Stimulated activated naive CD4-positive, alpha-beta T cell treated with Interleukin-2 at 50 U/mL for 16 hours (primary cell): ENCODE data around the gene PXMP4.
A peak's percentile ranks its signal among the peaks of the same experiment; 100 is the strongest.
"Not testable (repeated sequence)": the region's sequence is repeated elsewhere in the genome, so short reads cannot be mapped to it uniquely, and the experiment has no call there.

Source experiments
- DNase-seq: peaks from one replicate; lab custom pipeline; 2025; lab: John Stamatoyannopoulos, UW

PXMP4 gene, protein sequence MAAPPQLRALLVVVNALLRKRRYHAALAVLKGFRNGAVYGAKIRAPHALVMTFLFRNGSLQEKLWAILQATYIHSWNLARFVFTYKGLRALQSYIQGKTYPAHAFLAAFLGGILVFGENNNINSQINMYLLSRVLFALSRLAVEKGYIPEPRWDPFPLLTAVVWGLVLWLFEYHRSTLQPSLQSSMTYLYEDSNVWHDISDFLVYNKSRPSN

DNA sequence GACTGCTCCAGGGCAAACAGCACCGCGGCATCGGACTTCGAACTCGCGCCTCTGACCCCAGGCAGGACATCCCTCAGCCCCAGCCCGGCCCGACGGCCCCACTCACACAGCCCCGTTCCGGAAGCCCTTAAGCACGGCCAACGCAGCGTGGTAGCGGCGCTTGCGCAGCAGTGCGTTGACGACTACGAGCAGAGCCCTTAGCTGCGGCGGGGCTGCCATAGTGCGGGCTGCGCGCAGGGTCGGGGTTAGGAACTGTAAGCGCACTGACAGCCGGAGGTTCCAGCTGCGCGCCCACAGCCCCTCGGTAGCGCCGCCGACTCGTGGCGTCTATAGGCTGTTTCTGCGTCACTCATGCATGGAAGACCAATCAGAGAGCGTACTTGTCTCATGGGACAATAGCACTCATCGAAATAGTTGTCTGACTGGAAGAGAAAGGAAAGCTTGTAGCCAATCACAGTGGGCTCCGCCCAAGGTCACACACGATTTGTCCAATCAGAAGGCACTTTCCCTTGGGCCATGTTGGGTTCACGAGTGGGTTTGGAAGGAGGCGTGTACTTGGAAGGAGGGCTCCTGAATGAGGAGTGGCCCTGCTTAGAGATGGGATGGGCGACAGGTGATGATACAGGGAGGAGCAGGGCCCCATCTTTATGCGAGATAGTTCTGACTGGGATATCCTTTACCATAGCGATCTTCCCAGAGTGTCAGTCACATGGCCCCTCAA is at the start of gene PXMP4:
Gene PXMP4, minus strand, starts transcription at position 322 of the 721 bp plus-strand sequence. Its CDS starts 103 bp downstream, at position 219.
- DNase-seq = peak; percentile 86

DNA sequence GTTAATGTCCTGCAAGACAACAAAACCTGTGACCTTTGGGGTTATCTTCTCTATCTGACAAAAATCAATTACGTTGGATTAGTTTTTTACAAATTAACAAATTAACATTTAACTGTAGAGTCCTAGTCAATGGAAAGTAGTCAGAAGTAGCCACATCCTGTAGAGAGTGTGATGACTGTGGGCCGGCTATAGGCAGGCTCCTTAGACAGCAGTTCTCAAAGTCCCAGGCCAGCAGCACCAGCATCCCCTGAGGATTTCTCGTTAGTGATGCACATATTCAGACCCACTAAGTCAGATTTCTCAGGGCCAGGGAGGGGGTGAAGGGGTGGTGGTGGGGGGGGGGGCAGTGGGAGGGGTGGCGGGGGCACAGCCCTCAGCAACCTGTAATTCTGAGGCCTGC is 48.9 kb upstream of the PXMP4 start:
- no peak for DNase-seq

DNA sequence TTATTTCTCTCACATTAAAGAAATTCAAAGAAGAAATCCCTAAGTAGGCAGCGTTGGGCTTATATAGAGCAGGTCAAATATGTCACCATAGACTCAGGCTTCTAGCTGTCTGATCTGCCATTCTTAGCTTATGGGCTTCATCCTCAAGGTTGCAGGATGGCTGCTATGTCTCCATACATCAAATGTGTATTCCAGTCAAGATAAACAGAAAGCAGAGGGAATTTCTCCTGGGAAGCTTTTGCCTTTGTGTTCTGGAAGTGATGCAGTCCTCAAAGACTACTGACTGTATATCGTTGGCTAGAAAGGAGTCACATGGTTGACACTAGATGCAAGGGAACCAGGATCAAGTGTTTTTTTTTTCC is 47.6 kb upstream of the PXMP4 start:
- no peak for DNase-seq

DNA sequence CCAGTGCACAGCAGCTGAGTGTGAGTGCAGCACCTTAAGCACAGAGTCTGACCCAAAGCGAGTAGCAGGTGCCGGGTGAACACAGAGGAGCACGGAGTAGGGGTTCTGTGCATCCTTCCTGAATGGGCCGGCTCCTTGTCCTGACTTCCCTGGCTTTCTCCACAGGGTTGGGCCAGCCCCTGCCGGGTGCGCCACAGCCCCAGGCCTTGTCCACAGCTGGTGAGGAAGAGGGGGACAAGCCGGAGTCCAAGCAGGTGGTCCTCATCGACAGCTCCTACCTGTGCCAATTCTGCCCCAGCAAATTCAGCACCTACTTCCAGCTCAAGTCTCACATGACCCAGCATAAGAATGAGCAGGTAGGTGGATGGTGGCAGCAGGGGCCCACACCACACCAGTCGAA is 46.6 kb upstream of the PXMP4 start:
- no peak for DNase-seq

DNA sequence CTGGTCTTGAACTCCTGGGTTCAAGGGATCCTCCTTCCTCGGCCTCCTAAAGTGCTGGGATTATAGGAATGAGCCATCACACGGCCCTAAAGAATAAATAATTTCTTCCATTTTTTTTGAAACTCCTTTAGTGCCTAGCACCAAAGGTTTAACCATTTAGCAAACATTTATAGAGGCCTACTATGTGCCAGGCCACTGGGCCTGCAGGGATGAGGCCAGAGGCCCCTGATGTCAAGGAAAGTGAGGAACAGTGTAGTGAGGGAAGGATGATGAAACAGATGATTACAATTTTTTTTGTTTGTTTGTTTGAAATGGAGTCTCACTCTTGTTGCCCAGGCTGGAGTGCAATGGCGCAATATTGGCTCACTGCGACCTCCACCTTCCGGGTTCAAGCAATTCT is 45.5 kb upstream of the PXMP4 start:
- no peak for DNase-seq

DNA sequence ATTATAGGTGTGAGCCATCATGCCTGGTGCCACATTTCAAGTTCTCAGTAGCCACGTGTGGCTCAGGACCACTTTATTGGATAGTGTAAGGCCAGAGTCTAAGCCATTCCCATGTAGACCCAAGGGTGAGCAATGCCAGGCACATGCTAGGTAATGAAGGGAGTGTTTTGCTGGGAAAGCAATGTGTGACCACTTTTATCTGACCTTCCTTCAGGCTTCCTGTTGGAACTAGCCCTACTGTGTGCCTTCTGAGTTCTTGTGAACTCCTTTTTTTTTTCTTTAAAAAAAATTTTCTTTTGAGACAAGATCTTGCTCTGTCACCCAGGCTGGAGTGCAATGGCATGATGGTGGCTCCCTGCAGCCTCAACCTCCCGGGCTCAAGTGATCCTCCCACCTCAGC is 45.0 kb upstream of the PXMP4 start:
- DNase-seq = no peak

DNA sequence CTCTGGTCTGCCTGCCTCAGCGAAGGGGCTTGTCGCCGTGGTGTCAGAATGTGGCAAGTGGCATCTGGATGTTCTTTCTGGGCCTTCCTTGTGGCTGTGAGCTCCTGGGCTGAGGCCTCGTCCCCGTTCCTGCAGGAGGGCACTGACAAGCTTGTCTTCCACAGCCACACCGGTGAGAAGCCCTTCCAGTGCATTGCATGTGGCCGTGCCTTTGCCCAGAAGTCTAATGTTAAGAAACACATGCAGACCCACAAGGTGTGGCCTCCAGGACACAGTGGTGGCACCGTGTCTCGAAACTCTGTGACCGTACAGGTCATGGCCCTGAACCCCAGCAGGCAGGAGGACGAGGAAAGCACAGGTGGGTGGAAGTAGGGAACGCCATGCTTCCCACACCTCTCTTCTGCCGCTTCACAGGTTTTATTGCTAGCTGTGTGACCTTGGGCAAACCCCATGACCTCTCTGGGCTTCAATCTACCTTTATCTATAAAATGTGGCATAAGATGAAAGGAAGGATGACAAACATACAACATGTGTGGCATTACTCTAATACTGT is 41.7 kb upstream of the PXMP4 start:
- no peak for DNase-seq

DNA sequence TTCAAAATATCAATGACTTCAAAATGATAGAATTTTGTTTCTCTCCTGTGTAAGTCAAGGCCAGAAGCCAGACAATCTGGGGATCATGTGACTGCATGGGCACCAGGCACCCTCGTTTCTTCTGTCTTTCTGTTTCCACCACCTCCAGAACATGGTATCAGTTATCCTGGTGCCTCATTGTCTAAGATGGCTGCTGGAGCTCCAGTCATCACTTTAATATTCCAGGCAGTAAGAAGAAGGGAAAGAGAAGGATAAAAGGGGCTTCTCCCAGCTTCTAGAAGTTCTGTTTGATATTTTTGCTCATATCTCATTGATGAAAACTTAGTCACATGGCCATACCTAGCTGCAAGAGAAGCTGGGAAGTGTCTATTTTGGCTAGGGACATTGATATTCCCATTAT is 37.3 kb upstream of the PXMP4 start:
- no peak for DNase-seq

DNA sequence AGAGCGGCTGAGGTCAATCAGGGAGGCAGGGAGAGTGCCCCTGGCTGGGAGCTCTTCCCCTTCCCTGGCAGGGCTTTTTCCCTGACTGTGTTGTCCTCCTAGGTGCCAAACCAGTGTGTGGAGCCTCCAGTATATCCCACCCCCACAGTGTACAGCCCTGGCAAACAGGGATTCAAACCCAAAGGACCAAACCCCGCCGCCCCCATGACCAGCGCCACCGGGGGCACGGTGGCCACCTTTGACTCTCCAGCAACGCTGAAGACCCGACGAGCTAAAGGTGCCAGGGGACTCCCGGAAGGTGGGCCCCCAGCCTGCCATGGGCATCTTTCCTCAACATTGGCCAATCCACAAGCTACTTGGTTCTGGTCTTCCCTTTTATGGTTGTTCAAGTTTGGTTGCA is 36.9 kb upstream of the PXMP4 start:
- no peak for DNase-seq

DNA sequence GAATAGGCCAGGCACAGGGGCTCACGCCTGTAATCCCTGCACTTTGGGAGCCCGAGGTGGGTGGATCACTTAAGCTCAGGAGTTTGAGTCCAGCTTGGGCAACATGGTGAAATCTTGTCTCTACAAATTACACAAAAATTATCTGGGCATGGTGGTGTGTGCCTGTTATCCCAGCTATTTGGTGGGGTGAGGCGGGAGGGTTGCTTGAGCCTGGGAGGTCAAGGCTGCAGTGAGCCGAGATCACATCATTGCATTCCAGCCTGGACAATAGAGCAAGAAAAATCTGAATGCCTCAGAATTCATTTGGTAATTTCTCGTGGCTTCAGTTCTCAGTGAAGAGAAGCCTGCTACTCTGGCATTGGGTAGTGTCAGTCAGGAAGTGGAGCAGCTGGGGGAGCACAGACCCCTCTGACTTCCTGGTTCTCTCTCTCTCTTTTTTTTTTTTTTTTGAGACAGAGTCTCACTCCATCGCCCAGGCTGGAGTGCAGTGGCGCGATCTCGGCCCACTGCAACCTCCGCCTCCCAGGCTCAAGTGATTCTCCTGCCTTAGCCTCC is 35.9 kb upstream of the PXMP4 start:
- not testable (repeated sequence) for DNase-seq

DNA sequence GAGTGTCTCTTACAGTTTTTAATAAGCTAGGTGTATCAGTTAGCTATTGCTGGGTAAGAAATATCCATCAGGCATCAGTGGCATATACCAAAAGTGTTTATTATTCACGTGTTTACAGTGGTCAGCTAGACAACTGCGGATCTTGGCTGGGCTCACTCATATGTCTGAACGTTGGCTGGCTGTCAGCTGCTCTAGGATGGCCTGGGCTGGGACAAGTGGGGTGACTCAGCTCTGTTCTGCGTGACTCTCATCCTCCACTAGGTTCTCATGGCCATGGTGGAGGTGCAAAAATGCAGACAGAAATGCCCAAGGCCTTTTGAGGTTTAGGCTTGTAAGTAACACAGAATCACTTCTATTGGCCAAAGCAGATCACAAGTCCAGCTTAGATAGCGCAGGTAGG is 33.7 kb upstream of the PXMP4 start:
- DNase-seq = no peak

DNA sequence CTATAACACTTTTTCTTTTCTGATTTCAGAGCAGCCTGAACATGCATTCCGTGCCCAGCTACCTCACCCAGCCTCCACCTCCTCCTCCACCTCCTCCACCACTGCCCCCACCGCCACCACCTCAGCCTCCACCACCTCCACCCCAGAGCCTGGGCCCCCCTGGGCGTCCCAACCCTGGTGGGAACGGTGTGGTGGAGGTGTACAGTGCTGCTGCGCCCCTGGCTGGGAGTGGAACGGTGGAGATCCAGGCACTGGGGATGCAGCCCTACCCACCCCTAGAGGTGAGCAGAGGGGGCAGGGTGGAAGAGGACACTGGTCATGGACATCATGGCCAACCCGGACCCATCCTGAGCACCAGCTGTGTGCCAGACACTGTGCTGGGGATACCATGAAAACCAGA is 33.0 kb upstream of the PXMP4 start:
- DNase-seq = no peak

DNA sequence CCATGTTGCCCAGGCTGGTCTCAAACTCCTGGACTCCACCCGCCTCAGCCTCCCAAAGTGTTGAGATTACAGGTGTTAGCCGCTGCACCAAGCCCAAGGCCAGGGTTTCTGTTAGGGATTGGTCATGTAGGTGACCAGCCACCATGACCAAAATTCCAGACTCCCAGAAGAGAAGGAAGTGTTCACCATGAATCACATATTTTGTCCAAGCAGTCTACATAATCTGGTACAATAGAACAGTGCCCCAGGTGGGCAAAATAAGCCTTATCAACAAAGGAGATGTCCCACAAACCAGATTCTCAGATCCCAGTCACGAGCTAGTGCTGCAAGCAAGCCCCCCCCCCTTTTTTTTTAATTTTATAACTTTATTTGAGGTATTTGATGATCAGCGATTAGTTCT is 31.7 kb upstream of the PXMP4 start:
- no peak for DNase-seq

DNA sequence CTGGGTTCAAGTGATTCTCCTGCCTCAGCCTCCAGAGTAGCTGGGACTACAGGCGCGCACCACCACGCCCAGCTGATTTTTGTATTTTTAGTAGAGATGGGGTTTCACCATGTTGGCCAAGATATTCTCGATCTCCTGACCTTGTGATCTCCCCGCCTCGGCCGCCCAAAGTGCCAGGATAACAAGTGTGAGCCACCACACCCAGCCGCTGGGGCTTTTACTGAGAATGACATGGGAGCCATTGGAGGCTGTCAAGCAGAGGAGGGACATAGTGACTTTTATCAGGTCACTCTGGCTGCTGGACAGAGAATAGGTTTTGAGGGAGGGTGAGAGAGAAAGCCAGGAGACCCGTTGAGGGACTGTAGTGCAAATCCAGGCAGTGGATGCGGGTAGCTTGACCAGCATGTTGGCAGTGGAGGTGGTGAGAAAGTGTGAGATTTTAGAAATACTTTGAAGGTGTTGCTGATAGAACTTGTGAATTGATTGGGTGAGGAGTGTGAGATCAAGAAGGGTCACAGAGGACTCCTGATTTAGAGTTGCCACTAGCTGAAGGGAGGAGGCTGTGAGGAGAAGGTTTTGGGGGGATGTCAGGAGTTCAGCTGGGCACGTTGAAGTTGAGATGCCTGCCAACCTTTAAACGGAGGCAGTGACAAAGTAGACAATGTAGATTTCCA is 26.4 kb upstream of the PXMP4 start:
- no peak for DNase-seq

DNA sequence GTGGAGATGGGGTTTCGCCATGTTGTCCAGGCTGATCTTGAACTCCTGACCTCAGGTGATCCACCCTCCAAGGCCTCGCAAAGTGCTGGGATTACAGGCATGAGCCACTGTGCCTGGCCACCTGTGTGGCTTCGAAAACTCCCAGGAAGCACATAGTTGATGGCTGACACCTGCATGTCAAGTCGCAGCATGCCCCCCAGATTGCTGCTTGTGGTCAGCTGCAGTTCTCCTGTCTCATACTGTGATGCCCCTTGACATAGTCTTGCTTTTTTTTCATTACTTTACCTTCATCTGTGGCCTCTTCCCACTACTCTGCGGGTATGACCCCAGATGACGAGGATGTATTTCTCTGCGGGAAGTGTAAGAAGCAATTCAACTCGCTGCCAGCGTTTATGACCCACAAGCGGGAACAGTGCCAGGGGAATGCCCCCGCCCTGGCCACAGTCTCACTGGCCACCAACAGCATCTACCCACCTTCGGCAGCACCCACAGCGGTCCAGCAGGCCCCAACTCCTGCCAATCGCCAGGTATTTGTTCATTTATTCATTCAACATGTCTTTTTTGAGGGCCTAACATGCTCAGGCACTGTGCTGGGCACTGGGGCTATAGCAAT is 24.8 kb upstream of the PXMP4 start:
- no peak for DNase-seq

DNA sequence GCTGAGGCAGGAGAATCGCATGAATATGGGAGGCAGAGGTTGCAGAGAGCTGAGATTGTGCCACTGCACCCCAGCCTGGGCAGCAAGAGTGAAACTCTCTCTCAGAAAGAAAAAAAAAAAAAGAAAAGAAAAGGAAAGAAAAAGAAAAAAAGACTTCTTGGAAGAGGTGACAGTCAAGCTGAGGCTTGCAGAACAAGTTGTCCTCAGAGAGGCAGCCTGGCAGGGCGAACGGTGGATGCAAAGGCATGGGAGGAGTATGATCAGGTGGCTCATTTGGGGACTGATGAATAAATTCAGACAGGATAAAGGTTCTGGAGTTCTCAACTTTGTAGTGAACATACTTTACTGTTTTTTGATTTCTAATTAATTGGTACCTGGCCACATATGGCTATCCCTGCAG is 24.1 kb upstream of the PXMP4 start:
- DNase-seq = no peak

DNA sequence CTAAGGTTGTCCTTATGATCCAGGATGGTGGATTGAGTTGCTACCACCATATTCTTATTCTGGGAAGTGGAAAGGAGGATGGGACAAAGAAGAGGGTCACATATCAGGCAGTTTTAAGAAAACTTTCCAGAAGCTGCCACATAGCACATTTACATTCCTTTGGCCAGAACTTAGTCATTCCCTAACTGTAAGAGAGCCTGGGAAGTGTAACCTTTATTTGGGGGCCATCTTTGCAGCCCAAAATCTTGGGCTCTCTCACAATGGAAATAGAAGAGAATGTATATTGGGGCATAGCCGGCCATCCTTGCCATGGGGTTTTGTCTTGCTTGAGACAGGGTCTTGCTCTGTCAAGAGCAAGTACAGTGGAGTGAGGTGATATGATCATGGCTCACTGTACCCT is 20.1 kb upstream of the PXMP4 start:
- DNase-seq = no peak

DNA sequence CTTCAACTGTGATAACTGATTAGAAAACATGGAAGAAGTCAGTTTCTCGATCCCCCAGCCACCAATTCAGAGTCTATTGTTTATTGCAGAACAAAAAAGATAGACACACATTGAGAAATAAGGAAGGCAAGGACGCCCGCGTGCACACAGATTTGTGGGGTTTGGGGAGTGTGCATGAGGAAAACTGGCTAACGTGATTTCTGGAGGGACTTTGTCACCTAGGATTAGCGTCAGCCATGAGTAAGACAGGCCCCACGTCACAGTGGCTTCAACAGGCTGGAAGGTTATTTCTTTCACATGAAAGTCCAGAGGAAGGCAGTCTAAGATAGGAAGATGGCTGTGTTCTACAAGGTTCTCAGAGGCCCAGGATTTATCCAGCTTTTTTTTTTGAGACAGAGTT is 19.4 kb upstream of the PXMP4 start:
- no peak for DNase-seq

DNA sequence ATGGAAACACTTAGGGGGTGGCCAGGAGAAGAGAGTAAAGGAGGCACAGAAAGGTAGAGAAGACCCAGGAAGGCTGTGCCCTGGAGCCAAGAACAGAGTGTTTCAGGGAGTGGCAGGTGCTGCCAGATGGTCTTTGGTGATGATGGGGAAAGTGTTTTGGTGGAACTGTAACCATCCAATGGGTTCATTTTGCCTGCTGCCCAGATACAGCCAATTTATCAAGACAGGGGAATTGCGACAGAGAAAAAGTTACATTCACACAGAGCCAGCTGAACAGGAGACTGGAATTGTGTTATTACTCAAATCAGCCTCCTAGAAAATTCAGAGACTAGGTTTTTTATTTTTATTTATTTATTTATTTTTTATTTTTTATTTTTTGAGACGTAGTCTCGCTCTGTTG is 16.9 kb upstream of the PXMP4 start:
- no peak for DNase-seq

DNA sequence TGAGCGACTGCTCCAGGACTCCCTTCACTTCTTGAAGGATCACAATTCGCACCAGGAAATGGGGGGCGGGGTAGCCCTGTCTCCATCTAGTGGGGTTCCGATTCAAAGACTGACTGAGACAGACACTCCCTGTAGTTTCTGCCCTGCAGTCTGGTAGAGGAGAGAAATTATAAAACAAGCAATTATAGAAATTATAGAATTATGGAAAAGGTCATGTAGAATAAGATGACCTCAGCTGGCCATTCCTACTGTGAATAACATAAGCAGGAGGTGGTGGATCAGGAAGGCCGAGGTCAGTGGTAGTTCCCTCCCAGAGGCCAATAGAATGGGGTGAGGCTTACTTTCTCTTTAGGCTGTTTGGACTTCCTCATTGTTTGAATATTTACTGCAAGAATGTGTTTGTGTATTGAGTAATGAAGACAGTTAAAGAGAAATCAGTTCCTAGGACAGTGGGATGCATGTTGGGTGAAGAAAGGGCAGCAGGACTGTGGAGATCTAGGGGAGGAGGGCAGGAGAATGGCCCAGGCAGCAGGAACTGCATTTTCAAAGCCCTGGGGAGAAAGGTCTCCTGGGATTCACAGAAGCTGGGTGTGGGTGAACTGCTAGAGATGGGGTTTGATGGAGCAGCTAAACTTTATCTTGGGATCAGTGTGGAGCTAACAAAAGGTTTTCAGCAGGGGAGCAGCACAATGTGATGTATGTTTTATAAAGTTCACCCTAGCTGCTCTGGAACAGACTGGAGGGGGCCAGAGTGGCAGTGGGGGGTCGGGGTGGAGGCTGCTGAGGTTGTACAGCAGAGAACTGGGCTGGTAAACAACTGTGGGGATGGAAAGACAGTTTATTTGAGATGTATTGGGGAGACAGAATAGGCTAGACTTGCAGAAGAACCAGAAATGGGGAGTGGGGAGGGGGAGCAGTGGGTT is 13.8 kb upstream of the PXMP4 start:
- DNase-seq = no peak
